NCI-H1694 (cell line): ENCODE results near the gene ZC3H18.

Experiments used
- DNase-seq: peaks from one replicate; lab custom pipeline; 2025; lab: John Stamatoyannopoulos, UW

Gene ZC3H18

DNA sequence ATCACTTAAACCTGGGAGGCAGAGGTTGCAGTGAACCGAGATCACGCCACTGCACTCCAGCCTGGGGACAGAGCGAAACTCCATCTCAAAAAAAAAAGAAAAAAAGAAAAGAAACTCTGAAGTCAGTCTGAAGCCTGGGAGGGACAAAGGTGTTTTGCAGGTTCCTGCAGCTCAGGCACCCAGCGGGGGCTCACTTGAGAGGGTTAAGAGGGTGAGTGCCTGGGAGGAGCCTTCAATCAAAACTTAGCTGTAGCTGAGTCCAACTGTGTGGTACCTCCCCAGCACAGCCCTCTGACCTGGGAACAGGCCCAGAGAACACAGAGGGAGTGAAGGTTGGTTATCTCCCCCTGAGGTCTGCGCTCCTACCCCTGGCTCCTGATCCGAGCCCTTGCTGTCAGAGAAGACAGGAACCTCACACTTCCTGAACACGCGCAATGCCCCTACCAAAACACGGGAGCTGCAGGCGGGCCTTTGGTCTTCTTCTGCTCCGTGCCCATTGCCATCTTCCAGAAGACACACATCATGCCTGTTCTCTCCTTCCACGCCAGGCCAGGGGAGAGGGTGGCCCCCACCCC is 20.4 kb upstream of the ZC3H18 start:
- DNase-seq: no peak

DNA sequence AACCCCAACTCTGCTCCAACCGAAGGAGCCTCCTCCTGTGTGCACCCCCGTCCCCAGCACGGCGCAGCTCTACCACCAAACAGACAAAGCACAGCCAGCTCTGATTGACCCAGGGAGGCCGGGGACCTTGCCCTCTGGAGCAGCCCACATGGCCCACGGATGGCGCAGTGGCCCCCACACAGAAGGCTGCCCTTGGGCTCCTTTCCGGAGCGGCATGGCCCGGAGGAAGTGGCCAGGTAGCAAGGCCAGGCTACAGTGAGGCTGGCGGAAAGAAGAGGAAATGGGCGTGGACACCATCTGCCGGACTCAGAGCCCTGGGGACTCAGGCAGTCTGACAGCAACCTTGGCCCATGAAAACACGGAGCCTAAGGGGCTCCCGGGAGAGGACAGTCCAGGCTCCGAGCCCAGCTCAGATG is 19.9 kb upstream of the ZC3H18 start:
- DNase-seq: no peak

DNA sequence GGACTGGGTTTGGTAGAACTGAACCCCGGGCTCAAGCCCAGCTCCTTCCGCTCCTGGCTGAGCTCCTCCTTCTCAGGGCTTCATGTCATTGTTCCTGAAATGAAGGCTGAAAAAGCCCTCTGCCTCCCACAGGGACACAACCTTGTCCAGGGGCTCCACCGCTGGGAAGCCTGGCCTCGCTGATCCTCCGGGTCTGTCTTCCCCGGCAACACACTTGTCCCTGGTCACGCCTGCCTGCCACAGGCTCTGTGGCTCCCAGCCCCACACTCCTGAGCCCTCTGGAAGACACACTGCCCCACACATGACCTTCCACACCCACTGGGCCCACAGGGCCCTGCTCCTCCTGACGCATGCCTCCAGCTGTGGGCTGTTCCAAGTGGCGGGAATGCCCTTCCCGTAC is 18.0 kb upstream of the ZC3H18 start:
- DNase-seq: no peak

DNA sequence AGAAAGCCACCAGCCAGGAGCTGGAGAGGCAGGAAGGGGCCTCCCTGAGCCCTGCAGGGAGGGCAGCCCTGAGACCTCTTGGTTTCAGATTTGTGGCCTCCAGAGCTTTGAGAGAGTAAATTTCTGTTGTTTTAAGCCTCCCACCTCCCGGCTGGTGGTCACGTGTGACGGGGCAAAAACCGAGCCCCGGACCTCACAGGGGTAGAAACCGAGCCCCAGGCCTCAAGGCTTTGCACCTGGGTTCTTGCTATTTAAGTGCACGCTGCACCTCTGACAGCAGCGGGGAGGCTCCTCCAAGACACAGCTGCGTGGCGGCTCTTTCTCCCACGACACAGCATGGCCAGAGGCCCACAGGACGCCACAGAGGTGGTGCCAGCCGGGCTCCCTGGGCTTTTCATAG is 17.4 kb upstream of the ZC3H18 start:
- no peak for DNase-seq

DNA sequence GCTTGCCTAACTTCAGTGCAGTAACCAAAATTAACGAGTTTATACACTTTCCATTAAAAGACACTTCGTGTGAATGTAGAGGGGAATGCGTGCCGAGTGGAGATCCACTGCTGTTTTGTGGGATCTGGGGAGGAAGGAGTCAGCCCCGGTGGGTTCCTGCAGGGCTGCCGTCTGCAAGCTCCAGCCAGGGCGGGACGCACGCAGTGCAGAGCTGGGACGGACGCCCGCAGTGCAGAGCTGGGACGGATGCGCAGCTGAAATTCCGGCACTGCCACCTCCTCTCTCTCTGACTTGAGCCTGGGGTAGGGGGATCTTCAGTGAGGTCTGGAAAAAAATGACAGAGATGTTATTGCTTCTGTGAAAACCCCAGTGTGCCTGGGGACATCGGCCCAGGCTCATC is 16.5 kb upstream of the ZC3H18 start:
- DNase-seq: no peak

DNA sequence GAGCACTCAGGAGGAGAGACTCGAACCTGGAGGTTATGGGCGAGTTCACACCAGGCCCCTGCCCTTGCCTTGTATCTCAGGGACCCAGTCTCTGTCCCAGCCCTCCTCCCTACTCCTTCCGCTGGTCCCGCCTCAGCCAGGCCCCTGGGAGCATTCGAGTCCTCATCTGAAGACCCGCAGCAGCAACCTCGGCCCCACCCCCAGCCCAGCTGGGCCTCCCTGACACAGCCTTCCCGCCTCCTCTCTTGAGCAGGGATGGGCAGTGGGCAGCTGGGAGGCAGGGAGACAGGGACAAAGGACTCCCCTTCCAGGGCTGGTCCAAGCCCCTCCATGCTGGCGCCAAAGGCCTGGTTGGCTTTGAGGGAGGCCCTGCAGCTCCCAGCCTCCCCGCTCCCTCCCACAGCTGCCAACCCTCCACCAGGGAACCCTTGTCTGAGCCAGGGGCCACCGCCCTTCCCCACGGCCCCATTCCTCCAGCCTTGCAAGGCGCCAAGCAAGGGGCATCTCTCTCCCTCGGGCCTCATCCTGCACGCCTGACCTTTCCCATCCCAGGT is 15.4 kb upstream of the ZC3H18 start:
- DNase-seq: no peak

DNA sequence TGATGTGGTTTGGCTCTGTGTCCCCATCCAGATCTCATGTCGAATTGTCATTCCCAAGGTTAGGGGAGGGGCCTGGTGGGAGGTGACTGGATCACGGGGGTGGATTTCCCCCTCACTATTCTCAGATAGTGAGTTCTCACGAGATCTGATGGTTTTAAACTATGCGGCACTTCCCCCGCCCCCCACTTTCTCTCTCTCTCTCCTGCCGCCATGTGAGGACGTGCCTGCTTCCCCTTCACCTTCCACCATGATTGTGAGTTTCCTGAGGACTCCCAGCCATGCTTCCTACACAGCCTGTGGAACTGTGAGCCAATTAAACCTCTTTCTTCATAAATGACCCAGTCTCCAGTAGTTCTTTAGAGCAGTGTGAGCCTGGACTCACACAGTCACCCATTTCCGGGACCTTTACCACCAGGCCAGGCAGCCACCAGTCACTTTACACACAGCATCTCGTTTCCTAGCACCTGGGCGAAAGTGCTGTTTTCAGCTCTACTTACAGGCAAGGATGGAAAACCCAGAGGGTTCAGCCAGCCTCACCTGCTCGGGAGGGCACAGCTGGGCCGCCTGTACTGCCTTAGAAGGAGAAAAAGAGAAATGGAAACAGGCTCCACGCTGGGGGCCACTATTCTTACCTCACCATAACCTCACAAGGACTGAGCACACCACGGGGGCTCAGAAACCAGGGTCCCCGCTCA is 13.8 kb upstream of the ZC3H18 start:
- no peak for DNase-seq

DNA sequence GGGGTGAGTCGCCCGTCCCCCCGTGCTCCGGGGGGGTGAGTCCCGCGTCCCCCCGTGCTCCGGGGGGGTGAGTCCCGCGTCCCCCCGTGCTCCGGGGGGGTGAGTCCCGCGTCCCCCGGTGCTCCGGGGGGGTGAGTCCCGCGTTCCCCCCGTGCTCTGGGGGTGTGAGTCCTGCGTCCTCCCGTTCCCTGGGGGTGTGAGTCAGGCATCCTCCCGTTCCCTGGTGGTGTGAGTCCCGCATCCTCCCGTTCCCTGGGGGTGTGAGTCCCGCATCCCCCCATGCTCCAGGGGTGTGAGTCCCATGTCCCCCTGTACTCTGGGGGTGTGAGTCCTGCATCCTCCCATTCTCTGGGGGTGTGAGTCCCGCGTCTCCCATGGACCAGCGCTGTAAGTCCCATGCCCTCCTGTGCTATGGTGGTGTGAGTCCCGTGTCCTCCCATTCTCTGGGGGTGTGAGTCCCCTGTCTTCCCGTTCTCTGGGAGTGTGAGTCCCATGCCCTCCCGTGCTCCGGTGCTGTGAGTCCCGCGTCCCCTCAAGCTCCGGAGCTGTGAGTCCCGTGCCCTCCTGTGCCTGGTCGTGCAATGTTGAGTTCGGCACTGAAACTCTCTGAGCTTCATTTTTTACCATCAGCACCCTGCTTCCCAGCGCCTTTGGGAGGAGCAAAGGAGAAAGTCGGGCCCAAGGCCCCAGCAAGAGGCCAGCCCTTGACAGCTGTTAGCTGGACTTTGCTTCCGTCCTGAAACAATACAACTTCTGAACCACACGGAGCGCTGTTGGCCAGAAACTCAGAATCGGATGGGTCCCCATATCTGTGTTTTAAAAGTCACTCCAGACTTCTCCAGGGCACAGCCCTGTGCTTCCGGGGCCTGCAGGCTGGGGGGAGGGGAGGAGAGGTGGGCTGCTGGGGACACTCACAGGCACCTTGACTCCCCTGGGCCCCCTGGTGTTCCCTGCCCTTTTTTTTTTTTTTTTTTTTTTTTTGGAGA is 11.5 kb upstream of the ZC3H18 start:
- no peak for DNase-seq

DNA sequence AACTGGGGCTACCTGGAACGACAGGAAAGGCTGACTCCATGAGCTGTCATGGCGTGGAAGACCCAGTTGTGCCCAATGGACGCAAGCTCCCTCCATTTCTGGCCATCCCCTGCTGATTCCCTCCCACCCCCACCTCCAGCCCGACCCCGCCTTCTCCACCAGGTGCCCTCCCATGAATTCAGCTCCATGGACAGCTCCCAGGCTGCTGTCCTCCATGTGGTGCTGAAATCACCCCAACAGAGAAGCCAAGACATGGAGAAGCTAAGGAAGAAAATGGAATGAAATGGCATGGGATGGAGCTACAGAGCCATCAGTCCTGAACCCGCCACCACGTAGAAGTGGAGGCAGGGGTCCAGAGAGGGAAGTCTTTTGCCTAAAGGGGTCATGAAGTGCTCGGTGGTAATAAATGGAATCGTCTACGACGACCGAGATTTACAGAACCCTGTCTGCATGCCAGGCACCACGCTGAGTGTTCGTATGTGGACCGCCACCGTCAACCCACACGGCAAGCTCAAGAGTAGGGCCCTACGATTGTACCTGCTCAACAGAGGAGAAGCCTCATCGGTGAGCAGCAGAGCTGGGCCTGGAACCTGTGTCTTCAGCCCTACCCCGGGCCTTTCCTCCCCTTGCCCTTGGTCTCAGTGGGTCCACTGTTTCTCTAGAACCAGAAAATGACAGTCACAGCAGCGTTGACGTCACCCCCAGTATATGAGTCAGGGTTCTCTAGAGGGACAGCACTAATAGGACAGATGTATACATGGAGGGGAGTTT is 9.3 kb upstream of the ZC3H18 start:
- no peak for DNase-seq

DNA sequence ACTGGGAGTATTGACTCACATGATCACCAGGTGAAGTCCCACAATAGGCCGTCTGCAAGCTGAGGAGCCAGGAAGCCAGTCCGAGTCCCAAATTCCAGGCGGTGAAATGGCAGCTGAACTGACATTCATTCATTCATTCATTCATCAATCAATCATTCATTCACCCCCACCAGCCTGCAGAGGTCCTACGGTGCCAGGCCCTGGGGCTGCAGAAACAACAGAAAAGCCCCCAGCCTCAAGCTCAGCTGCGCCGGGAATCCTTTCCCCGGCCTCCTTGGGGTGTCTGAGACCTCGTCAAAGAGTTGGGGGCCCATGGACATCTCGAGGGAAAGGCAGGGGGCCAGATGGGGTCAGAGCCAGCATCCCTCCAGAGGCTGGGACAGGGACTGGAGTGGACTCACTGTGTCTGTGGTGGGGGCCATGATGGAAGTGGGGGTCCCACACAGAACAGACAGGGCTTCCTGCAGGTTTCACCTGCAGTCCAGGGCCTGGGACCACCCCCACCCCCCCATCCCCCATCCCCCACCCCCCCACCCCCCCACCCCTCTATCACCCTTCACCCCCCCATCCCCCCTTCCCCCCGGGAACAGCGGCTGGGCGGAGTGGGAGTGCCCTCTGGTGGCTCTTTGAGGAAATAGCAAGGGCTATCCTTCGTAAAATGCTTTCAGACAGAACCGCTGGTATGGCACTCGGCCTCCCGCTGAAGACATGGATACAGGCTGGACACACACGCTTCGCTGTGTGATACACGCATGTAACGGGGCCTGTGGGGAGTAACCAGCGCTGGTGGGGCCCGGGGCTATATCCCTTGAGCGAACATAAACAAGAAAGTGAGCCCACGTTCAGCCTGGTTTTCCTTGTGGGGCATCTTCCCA is 8.5 kb upstream of the ZC3H18 start:
- no peak for DNase-seq

DNA sequence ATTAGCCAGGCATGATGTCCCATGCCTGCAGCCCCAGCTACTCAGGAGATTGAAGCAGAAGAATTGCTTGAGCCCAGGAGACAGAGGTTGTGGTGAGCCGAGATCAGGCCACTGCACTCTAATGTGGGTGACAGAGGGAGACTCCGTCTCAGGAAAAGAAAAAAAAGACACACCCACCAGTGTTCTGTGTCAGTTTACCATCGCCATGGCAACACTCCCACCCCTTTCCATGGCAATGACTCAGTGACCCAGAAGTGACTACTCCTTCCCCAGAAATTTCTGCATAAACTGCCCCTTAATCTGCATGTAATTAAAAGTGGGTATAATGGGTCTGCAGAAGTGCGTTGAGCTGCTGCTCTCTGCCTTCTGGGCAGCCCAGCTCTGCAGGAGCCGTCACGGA is 4.0 kb upstream of the ZC3H18 start:
- no peak for DNase-seq

DNA sequence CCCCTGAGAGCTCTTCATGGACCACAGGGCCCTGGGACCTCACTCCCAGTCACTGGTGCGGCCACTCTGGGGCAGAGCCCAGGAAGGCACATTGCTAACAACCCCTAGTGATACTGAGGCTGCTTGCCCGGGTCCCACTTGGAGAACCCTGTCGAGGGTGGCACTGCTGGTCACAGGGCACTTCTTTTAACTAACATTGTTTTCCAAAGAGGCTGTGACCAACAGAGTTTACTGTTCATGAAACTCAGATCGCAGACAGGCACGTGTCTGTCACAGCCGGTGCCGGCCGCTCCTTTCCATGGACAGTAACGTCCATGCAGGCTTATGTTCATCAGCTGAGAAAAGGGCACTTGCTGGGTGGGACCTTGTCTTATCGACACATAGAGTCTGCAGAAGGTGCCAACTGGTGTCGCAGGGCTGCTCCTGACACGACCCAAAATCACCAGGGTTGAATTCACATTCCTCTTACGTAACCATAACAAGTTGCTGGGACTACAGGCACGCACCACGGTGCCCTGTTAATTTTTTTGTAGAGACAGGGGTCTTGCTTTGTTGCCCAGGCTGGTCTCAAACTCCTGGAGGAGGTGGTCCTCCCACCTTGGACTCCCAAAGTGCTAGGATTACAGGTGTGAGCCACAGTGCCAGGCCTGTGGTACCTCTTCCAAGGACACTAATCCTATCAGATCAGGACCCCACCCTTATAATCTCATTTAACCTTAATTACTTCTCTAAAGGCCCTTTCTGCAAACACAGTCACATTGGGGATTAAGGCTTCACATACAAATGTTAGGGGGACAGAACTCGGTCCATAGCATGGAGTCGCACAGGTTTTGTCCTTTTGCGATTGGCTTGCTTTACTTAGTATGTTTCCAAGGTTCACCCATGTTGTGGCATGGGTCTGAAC is 1.2 kb upstream of the ZC3H18 start:
- no peak for DNase-seq

DNA sequence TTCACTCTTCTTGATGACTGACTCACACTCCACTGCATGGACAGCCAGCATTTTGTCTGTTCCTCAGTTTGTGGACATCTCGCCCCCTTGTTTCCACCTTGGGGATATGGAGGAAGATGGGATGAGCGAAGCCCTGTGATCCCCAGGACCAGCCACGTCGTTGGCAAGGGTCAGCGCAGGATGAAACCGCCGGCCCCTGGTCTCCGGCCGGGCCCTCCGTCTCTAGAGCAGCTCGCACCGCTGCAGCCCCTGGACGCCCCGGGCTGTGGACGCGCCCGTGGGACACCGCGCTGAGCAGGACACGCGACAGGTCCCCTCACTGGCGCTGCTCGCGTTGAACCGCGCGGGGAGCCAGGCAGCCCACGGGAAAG is 604 bp upstream of the ZC3H18 start:
- DNase-seq: no peak

DNA sequence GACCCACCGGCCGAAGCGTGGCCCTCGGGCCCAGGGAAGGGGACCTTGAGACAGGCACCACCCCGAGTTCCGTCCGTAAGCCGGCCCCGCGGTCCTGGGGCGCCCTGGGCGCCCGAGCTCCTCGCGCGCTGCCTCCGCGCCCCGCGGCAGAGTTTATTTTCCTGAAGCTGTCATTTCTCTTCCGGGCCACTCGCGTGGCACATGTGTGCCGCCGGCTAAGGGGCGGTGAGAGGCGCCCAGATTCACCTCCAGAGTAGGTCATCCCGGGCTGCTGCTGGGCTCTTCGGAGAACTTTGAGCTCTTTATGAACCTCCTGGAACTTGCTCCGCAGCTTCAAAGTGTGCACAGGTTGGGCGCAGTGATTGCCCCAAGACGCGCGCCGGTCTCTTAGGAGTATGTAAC is 489 bp downstream of the ZC3H18 start:
- DNase-seq: no peak

DNA sequence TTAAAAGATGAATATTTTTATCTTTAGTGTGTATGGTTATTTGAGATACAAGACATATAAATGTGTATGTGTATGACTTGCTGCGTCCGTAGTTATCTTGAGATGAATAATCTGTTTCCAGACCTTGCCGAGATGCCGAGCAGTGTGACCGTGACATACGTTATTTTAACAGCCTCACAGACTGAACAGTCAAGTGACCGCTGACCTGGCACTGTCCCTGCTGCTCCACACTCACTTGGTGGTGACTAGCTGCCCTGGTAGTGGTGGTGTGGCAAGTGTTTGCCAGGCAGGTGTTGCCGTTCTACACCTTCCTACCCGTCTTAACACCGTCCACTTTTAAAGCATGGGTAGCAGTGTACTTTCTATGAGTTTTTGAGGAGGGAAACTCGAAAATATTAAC is 5.0 kb downstream of the ZC3H18 start:
- no peak for DNase-seq

DNA sequence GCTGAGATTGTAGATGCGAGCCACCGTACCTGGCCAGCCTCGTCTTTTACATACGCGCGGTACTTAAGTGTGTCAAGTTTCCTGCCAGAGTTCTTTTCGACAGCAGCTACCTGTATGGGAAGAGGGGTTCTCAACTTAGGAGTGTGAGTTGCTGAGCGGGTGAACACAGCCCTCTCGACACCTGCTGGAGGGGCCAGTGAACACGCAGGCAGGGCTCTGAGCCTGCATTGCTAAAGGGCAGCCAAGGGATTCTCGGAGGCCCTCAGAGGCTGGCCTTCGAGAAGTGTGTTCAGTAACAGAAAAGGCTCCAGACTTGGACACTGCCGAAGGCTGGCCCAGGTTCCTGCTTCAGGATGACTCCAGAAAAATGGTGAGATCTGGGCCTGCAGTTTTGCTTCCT is 6.1 kb downstream of the ZC3H18 start:
- DNase-seq: no peak

DNA sequence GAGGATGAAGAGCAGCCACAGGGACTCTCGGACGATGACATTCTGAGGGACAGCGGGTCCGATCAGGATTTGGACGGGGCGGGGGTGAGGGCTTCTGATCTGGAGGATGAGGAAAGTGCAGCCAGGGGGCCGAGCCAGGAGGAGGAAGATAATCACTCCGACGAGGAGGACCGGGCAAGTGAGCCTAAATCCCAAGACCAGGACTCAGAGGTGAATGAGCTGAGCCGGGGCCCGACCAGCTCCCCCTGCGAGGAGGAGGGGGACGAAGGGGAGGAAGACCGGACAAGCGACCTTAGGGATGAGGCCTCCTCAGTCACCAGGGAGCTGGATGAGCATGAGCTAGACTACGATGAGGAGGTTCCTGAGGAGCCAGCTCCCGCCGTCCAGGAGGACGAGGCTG is 7.0 kb downstream of the ZC3H18 start:
- DNase-seq: no peak

DNA sequence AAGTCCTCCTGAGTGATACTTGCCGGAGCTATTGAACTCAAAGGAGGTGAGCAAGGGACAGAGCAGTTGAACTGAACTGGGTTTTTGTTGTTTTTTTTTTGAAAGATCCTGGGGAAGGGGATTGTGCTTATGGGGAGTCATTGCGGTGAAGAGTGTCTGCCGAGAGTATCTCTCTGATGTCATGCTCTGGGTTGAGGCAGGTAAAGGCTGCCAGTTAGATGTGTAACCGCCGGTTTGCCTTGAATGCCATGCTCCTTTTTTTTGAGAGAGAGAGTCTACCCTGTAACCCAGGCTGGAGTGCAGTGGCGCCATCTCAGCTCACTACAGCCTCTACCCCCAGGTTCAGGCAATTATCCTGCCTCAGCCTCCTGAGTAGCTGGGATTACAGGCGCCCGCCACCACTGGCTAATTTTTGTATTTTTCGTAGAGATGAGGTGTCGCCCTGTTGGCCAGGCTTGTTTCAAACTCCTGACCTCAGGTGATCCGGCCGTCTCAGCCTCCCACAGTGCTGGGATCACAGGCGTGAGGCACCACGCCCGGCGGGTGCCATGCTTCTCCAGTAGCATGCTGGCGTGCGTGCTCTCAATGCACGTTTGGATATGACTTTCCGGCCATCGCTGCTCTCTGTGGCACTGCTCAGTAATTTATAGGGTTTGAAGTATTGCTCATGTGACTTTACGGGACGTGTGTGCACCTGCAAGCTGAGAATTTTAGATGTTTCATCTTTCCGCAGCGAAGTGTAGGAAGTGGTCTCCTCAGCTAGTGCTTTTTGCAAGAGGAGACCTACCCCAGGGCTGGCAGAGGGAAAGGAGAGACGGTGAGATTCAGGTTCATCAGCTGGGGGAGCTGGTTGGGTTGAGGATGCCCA is 8.5 kb downstream of the ZC3H18 start:
- DNase-seq: no peak

DNA sequence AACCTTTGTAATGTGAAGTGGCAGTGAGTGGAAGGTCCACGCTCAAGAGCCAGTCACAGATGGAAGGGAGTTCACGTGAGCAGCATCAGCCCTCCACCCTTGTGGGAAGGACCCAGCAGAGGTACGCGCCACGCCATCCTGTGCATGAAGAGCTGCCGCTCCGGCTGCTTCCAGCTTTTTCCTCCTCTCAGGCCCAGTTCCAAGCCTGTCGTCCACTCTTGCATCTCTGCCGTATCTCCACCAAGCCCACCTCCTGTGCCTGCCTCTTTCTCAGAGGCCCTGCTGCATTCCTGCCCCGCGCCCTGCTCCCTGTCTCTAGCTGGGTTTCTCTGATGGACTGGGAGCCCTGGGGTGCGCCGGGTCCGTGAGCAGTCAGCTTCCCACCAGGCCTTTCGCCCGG is 10.2 kb downstream of the ZC3H18 start:
- no peak for DNase-seq
